OCI-LY3 (cell line): ENCODE results near the gene ITGA11.
A peak's percentile ranks its signal among the peaks of the same experiment; 100 is the strongest.

Experiments used
- H2AFZ ChIP-seq: fragments of 200-600, 300-600 bp; shearing (Covaris generic); 2 replicates; pipeline ENCODE4 v1.6.0; 2014; ENCODE audit warnings: antibody characterized with exemption, low read depth, low read length
- H3K27ac ChIP-seq: fragments of 200-600, 300-600 bp; sonication (generic); 2 replicates; pipeline ENCODE4 v1.5.1; 2014; ENCODE audit warnings: mild to moderate bottlenecking, low read length, moderate library complexity, mixed read lengths
- H3K27me3 ChIP-seq: fragments of 200-600, 300-600 bp; sonication (generic); 2 replicates; pipeline ENCODE4 v1.6.1; 2014; ENCODE audit warnings: low read depth, low read length, mixed read lengths
- H3K36me3 ChIP-seq: fragments of 200-600, 300-600 bp; sonication (generic); replicated peaks from 2 replicates; pipeline ENCODE3; 2014; ENCODE audit warnings: low read depth, low read length, mixed read lengths
- H3K4me1 ChIP-seq: fragments of 300-600, 200-600 bp; sonication (generic); 2 replicates; pipeline ENCODE4 v1.6.1; 2014; ENCODE audit warnings: low read length, mixed read lengths
- H3K4me2 ChIP-seq: fragments of 200-600, 300-600 bp; sonication (generic); 2 replicates; pipeline ENCODE4 v1.6.1; 2014; ENCODE audit warnings: low read length, mixed read lengths
- H3K4me3 ChIP-seq: fragments of 300-600, 200-600 bp; sonication (generic); 2 replicates; pipeline ENCODE4 v1.5.1; 2014; ENCODE audit warnings: antibody characterized with exemption, mild to moderate bottlenecking, low read length, moderate library complexity
- H3K79me2 ChIP-seq: fragments of 300-600, 200-600 bp; shearing (Covaris generic); 2 replicates; pipeline ENCODE4 v1.6.1; 2014; ENCODE audit warnings: mild to moderate bottlenecking, low read length, mixed read lengths
- H3K9ac ChIP-seq: fragments of 300-600, 200-600 bp; shearing (Covaris generic); 2 replicates; pipeline ENCODE4 v1.6.0; 2014; ENCODE audit warnings: mild to moderate bottlenecking, low read length, moderate library complexity
- H3K9me3 ChIP-seq: fragments of 200-600, 300-600 bp; shearing (Covaris generic); 2 replicates; pipeline ENCODE4 v1.6.1; 2014; ENCODE audit warnings: low read length, mixed read lengths; ENCODE audit not compliant: insufficient read depth
- H4K20me1 ChIP-seq: fragments of 200-600, 300-600 bp; sonication (generic); 2 replicates; pipeline ENCODE4 v1.6.1; 2016; ENCODE audit warnings: low read length, mixed read lengths; ENCODE audit not compliant: insufficient read depth
- EZH2phosphoT487 ChIP-seq: fragments of 200-600 bp; shearing (Covaris generic); IDR thresholded peaks from 2 replicates; pipeline ENCODE4 v1.6.1; 2018; ENCODE audit warnings: antibody characterized with exemption, mixed run types, low read depth
- TF ChIP-seq, protein P1 (sequence below): fragments of 200-600, 300-600 bp; sonication (generic); IDR thresholded peaks from 2 replicates; pipeline ENCODE4 v1.5.1; 2014; ENCODE audit warnings: antibody characterized with exemption, low read length, low read depth

ITGA11 gene

GRCh38 chr15:68373028-68373427, 58.9 kb downstream of the ITGA11 start:
- Histone ChIP-seq H3K4me2 (no peak overlapping the region), H2AFZ (no peak overlapping the region), H3K9me3 (no peaks in the 10 kb centered on the region), H3K4me3 (no peak overlapping the region), H3K4me1 (no peaks in the 10 kb centered on the region), H3K79me2 (no peaks in the 10 kb centered on the region), H4K20me1 (no peaks in the 10 kb centered on the region), H3K9ac (no peak overlapping the region), H3K36me3 (no peaks in the 10 kb centered on the region), H3K27me3 (peaks cover 10% of the 10 kb centered on the region), H3K27ac (no peak overlapping the region)
- TF ChIP-seq, protein P1, sequence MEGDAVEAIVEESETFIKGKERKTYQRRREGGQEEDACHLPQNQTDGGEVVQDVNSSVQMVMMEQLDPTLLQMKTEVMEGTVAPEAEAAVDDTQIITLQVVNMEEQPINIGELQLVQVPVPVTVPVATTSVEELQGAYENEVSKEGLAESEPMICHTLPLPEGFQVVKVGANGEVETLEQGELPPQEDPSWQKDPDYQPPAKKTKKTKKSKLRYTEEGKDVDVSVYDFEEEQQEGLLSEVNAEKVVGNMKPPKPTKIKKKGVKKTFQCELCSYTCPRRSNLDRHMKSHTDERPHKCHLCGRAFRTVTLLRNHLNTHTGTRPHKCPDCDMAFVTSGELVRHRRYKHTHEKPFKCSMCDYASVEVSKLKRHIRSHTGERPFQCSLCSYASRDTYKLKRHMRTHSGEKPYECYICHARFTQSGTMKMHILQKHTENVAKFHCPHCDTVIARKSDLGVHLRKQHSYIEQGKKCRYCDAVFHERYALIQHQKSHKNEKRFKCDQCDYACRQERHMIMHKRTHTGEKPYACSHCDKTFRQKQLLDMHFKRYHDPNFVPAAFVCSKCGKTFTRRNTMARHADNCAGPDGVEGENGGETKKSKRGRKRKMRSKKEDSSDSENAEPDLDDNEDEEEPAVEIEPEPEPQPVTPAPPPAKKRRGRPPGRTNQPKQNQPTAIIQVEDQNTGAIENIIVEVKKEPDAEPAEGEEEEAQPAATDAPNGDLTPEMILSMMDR = no peak
- no peak for TF ChIP-seq EZH2phosphoT487

- H3K9ac ChIP-seq = no peak overlapping the region
- H3K79me2 ChIP-seq = no peaks in the 10 kb centered on the region
- no peak overlapping the region for H3K4me2 ChIP-seq
- peaks cover 17% of the 10 kb centered on the region for H3K27me3 ChIP-seq
- H3K4me3 ChIP-seq = no peak overlapping the region
- TF ChIP-seq, protein P1 = peak; percentile 20
- TF ChIP-seq EZH2phosphoT487 = no peak
- no peak overlapping the region for H3K27ac ChIP-seq
- no peak overlapping the region for H2AFZ ChIP-seq
- no peaks in the 10 kb centered on the region for H3K9me3 ChIP-seq
- H4K20me1 ChIP-seq = no peaks in the 10 kb centered on the region
- H3K36me3 ChIP-seq = no peaks in the 10 kb centered on the region
- H3K4me1 ChIP-seq = no peaks in the 10 kb centered on the region
Measured at GRCh38 chr15:68372291-68372811, 59.6 kb downstream of the ITGA11 start.

GRCh38 chr15:68371851-68372250, 60.1 kb downstream of the ITGA11 start:
- no peak overlapping the region for H3K4me3 ChIP-seq
- H3K27me3 ChIP-seq = peaks cover 22% of the 10 kb centered on the region
- no peaks in the 10 kb centered on the region for H3K9me3 ChIP-seq
- H3K36me3 ChIP-seq = no peaks in the 10 kb centered on the region
- H3K79me2 ChIP-seq = no peaks in the 10 kb centered on the region
- H3K4me1 ChIP-seq = no peaks in the 10 kb centered on the region
- H2AFZ ChIP-seq = no peak overlapping the region
- H3K9ac ChIP-seq = no peak overlapping the region
- no peaks in the 10 kb centered on the region for H4K20me1 ChIP-seq
- H3K4me2 ChIP-seq = no peak overlapping the region
- TF ChIP-seq, protein P1 = no peak
- TF ChIP-seq EZH2phosphoT487 = no peak
- no peak overlapping the region for H3K27ac ChIP-seq

- Histone ChIP-seq H4K20me1 (no peaks in the 10 kb centered on the region), H3K4me1 (no peaks in the 10 kb centered on the region), H3K27ac (no peak overlapping the region), H3K9ac (no peak overlapping the region), H3K9me3 (no peaks in the 10 kb centered on the region), H3K79me2 (no peaks in the 10 kb centered on the region), H2AFZ (no peak overlapping the region), H3K4me2 (no peak overlapping the region), H3K36me3 (no peaks in the 10 kb centered on the region), H3K27me3 (peaks cover 28% of the 10 kb centered on the region), H3K4me3 (no peak overlapping the region)
- no peak for TF ChIP-seq EZH2phosphoT487
- TF ChIP-seq, protein P1 = no peak
Measured at GRCh38 chr15:68371160-68371559, 60.8 kb downstream of the ITGA11 start.
